A549 (cell line): ENCODE results near the gene CDH4.

Source experiments
- BHLHE40 ChIP-seq: IDR thresholded peaks from 2 replicates; pipeline ENCODE4 v1.6.1; 2012; ENCODE audit warnings: low read depth, low read length, inconsistent platforms
- CEBPB ChIP-seq, 2 experiments: fragments of >200 bp in 1 of 2; sonication (Bioruptor Twin) in 1 of 2; formaldehyde crosslinking in 1 of 2; IDR thresholded peaks; 2 replicates each; pipeline ENCODE4 v1.6.1; 2012 to 2016
- CHD4 ChIP-seq: fragments of 200-600 bp; sonication (generic); IDR thresholded peaks from 2 replicates; pipeline ENCODE4 v1.6.1; 2016; ENCODE audit warnings: antibody characterized with exemption, mild to moderate bottlenecking, borderline replicate concordance
- EP300 ChIP-seq, 2 experiments: fragments of >200 bp; sonication (Bioruptor Twin); formaldehyde crosslinking; IDR thresholded peaks; 2 replicates in 1 of 2; 3 replicates in 1 of 2; pipeline ENCODE4 v1.6.1; 2016 to 2017
- MAZ ChIP-seq: fragments of 150-350 bp; IDR thresholded peaks from 2 replicates; pipeline ENCODE4 v1.6.1; 2014; ENCODE audit warnings: antibody characterized with exemption, low read depth, low read length, borderline replicate concordance
- MYC ChIP-seq: IDR thresholded peaks from 2 replicates; pipeline ENCODE4 v1.6.1; 2012; ENCODE audit warnings: mild to moderate bottlenecking, inconsistent platforms, low read length, improper control_type of control experiment, borderline replicate concordance
- POLR2A ChIP-seq: IDR thresholded peaks from 2 replicates; pipeline ENCODE4 v1.6.1; 2012; ENCODE audit warnings: mild to moderate bottlenecking, low read length
- SMC3 ChIP-seq: fragments of >200 bp; sonication (Bioruptor Twin); formaldehyde crosslinking; IDR thresholded peaks from 3 replicates; pipeline ENCODE4 v1.6.1; 2018; ENCODE audit warnings: inconsistent platforms
- ZNF302 ChIP-seq: fragments of 250-450 bp; sonication (Bioruptor Pico); IDR thresholded peaks from 2 replicates; pipeline ENCODE4 v1.9.0; 2021; ENCODE audit warnings: inconsistent platforms, mild to moderate bottlenecking, moderate library complexity
- TF ChIP-seq, protein P1 (sequence below): fragments of >200 bp; sonication (Bioruptor Twin); formaldehyde crosslinking; IDR thresholded peaks from 3 replicates; pipeline ENCODE4 v1.5.1; 2016
- TF ChIP-seq, protein P2 (sequence below): IDR thresholded peaks from 2 replicates; pipeline ENCODE4 v1.6.1; 2012

DNA sequence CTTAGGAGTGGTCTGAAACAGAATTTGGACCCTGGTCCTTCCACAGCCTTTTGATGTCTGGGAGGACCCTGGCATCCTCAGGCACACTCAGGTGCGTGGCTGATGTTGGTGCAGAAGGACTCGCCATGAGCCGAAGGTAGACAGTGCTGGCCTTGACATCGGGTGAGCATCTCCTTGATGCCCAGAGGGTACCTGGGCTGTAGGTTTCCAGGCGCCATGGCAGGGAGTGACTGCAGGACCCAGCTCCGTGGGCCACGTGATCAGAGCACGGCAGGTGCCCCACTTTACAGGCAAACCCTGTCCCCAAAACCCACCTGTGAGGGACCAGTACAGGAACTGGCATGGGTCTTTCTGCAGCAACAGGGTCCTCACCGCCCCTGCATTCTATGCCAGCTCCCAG, 319.2 kb downstream of the CDH4 start:
- TF ChIP-seq, protein P1, sequence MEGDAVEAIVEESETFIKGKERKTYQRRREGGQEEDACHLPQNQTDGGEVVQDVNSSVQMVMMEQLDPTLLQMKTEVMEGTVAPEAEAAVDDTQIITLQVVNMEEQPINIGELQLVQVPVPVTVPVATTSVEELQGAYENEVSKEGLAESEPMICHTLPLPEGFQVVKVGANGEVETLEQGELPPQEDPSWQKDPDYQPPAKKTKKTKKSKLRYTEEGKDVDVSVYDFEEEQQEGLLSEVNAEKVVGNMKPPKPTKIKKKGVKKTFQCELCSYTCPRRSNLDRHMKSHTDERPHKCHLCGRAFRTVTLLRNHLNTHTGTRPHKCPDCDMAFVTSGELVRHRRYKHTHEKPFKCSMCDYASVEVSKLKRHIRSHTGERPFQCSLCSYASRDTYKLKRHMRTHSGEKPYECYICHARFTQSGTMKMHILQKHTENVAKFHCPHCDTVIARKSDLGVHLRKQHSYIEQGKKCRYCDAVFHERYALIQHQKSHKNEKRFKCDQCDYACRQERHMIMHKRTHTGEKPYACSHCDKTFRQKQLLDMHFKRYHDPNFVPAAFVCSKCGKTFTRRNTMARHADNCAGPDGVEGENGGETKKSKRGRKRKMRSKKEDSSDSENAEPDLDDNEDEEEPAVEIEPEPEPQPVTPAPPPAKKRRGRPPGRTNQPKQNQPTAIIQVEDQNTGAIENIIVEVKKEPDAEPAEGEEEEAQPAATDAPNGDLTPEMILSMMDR: no peak
- TF ChIP-seq POLR2A (no peak), ZNF302 (no peak), CHD4 (no peak), CEBPB (IDR thresholded peaks at IDR 0.05) (no peak), SMC3 (no peak), EP300 (IDR thresholded peaks at IDR 0.05) (no peak), MYC (no peak), BHLHE40 (no peak), MAZ (no peak)
- TF ChIP-seq, protein P2, sequence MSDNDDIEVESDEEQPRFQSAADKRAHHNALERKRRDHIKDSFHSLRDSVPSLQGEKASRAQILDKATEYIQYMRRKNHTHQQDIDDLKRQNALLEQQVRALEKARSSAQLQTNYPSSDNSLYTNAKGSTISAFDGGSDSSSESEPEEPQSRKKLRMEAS: no peak
